ENCODE measurements around the gene RPS16. TPM values are rescaled to one million over a fixed set of nuclear protein-coding genes. Genes with fewer than 3 reads are reported as not detected.
A peak's percentile ranks its signal among the peaks of the same experiment; 100 is the strongest.

Gene RPS16
- total RNA-seq, 1 donor from 2014 or later, result 2,151 TPM

DNA sequence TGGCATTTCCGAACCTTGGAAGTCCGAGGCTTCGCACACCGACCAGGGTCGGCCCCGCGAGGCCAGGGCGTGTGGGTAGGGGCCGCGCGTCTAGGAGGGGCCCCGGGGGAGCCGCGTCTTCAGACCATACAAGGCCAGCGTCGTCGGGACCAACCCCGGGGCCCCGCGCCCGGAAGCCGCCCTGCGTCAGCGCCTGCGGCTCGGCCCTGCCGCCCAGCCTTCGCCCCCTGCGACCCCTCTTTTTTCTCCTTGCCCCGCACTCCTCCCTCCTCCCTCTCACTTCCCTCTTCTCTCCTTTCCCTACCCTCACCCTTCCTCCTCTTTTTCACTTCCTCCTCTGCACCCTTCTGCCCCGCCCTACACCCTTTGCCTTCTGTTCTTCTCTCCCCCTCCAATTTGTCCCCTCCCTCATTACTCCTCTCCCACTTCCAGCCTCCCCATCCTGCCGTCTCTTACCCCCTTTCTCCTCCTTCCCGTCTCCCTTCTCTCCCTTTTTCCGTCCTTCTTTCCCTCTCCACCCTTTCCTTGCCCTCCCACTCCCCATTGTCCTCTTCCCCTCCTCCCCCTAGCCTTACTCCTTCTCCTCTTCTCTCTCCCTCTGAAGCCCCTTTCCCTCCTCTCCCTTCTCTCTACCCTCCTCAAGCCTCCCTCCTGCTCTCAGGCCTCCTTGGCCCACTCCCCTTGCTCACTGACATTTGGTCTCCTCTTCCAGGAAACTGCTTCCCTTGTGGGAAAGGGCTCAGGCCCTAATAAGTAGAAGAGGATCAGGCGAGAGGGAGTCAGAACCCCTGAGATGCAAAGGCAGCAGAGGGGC, 25.5 kb downstream of the RPS16 start:
- peaks cover 22% of the 10 kb centered on the region for H3K36me3 Mint-ChIP-seq (ENCODE audit: low read depth, unreplicated experiment)
- peak overlapping the region; percentile 89 for H3K27ac Mint-ChIP-seq (ENCODE audit: unreplicated experiment)
- DNase-seq (ENCODE audit: low spot score), result peak; percentile 51
- TF ChIP-seq, protein P1, sequence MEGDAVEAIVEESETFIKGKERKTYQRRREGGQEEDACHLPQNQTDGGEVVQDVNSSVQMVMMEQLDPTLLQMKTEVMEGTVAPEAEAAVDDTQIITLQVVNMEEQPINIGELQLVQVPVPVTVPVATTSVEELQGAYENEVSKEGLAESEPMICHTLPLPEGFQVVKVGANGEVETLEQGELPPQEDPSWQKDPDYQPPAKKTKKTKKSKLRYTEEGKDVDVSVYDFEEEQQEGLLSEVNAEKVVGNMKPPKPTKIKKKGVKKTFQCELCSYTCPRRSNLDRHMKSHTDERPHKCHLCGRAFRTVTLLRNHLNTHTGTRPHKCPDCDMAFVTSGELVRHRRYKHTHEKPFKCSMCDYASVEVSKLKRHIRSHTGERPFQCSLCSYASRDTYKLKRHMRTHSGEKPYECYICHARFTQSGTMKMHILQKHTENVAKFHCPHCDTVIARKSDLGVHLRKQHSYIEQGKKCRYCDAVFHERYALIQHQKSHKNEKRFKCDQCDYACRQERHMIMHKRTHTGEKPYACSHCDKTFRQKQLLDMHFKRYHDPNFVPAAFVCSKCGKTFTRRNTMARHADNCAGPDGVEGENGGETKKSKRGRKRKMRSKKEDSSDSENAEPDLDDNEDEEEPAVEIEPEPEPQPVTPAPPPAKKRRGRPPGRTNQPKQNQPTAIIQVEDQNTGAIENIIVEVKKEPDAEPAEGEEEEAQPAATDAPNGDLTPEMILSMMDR (IDR thresholded peaks at IDR 0.05; ENCODE audit: unreplicated experiment), result no peak
- no peaks in the 10 kb centered on the region for H3K9me3 Mint-ChIP-seq (ENCODE audit: unreplicated experiment)
- peak overlapping the region; percentile 90 for H3K4me3 Mint-ChIP-seq (ENCODE audit: unreplicated experiment)
- peaks cover 37% of the 10 kb centered on the region for H3K27me3 Mint-ChIP-seq (ENCODE audit: unreplicated experiment)
- peaks cover 37% of the 10 kb centered on the region for H3K4me1 Mint-ChIP-seq (ENCODE audit: unreplicated experiment)

DNA sequence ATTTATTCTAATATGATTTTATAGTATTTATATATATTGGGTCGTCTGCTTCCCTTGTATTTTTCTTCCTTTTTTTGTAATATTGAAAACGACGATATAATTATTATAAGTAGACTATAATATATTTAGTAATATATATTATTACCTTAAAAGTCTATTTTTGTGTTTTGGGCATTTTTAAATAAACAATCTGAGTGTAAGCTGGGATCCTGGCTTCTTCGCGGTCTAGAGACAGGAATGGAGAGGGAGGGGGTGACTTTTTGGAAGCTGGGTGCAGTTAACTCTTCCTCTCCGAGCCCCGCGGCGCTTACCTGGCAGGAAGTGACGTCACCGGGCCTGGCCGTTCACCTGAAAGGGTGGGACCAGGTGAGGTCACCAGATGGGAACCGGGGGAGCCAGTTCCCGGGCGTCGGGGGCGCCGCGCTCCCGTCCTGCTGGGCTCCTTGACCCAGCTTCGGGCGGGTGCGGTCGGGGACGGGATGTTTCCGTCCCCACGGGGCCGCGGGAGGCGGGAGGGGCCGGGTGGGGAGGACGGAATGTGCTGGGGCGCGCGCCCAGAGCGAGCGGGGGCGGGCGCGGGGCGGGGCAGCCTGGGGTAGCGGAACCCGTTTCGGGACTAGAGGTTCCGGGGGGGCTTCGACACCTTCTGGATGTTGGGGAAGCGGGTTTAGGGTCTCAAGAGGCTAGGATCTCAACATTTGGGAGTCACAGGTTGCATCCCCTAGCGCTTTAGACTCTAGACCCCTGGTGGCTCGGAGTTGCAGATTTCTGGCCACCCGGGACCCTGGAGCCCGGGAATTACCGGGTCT, 26.3 kb downstream of the RPS16 start:
- Mint-ChIP-seq H3K27me3 (ENCODE audit: unreplicated experiment) (peaks cover 34% of the 10 kb centered on the region), H3K4me1 (ENCODE audit: unreplicated experiment) (peaks cover 31% of the 10 kb centered on the region), H3K27ac (ENCODE audit: unreplicated experiment) (peak overlapping the region; percentile 77), H3K36me3 (ENCODE audit: low read depth, unreplicated experiment) (peaks cover 19% of the 10 kb centered on the region), H3K4me3 (ENCODE audit: unreplicated experiment) (peak overlapping the region; percentile 86), H3K9me3 (ENCODE audit: unreplicated experiment) (no peaks in the 10 kb centered on the region)
- peak; percentile 62 for DNase-seq (ENCODE audit: low spot score)
- TF ChIP-seq, protein P1 (IDR thresholded peaks at IDR 0.05; ENCODE audit: unreplicated experiment), result no peak

DNA sequence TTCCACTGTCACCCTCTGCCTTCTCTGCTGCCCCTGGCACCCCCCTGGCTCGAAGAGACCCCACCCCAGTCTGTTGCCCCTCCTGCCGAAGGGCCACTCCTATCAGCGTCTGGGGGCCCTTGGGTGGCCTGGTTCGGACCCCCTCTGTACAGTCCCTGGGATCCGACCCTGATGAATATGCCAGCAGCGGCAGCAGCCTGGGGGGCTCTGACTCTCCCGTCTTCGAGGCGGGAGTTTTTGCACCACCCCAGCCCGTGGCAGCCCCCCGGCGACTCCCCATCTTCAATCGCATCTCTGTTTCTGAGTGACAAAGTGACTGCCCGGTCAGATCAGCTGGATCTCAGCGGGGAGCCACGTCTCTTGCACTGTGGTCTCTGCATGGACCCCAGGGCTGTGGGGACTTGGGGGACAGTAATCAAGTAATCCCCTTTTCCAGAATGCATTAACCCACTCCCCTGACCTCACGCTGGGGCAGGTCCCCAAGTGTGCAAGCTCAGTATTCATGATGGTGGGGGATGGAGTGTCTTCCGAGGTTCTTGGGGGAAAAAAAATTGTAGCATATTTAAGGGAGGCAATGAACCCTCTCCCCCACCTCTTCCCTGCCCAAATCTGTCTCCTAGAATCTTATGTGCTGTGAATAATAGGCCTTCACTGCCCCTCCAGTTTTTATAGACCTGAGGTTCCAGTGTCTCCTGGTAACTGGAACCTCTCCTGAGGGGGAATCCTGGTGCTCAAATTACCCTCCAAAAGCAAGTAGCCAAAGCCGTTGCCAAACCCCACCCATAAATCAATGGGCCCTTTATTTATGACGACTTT, 27.1 kb downstream of the RPS16 start:
- Mint-ChIP-seq H3K4me1 (ENCODE audit: unreplicated experiment) (peaks cover 26% of the 10 kb centered on the region), H3K27ac (ENCODE audit: unreplicated experiment) (peak overlapping the region; percentile 48)
- DNase-seq (ENCODE audit: low spot score), result no peak

DNA sequence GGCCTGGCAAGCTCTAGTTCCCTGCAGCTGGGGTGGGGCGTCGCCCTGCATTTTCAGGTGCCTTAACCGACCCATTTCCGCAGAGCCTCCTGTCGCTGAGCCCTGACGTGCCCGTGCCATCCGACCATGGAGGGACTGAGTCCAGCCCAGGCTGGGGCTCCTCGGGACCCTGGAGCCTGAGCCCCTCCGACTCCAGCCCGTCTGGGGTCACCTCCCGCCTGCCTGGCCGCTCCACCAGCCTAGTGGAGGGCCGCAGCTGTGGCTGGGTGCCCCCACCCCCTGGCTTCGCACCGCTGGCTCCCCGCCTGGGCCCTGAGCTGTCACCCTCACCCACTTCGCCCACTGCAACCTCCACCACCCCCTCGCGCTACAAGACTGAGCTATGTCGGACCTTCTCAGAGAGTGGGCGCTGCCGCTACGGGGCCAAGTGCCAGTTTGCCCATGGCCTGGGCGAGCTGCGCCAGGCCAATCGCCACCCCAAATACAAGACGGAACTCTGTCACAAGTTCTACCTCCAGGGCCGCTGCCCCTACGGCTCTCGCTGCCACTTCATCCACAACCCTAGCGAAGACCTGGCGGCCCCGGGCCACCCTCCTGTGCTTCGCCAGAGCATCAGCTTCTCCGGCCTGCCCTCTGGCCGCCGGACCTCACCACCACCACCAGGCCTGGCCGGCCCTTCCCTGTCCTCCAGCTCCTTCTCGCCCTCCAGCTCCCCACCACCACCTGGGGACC, 27.9 kb downstream of the RPS16 start:
- Mint-ChIP-seq H3K27me3 (ENCODE audit: unreplicated experiment) (peaks cover 32% of the 10 kb centered on the region), H3K4me1 (ENCODE audit: unreplicated experiment) (peaks cover 26% of the 10 kb centered on the region)

More for the DNA sequence above, 27.1 kb downstream of the RPS16 start:
- Mint-ChIP-seq H3K4me3 (ENCODE audit: unreplicated experiment) (peak overlapping the region; percentile 84), H3K36me3 (ENCODE audit: low read depth, unreplicated experiment) (peaks cover 15% of the 10 kb centered on the region), H3K9me3 (ENCODE audit: unreplicated experiment) (no peaks in the 10 kb centered on the region), H3K27me3 (ENCODE audit: unreplicated experiment) (peaks cover 32% of the 10 kb centered on the region)
- TF ChIP-seq, protein P1 (IDR thresholded peaks at IDR 0.05; ENCODE audit: unreplicated experiment), result no peak

More for the DNA sequence above, 27.9 kb downstream of the RPS16 start:
- TF ChIP-seq, protein P1 (IDR thresholded peaks at IDR 0.05; ENCODE audit: unreplicated experiment), result no peak
- DNase-seq (ENCODE audit: low spot score), result no peak
- H3K9me3 Mint-ChIP-seq (ENCODE audit: unreplicated experiment), result no peaks in the 10 kb centered on the region
- H3K4me3 Mint-ChIP-seq (ENCODE audit: unreplicated experiment), result peak overlapping the region; percentile 92
- H3K36me3 Mint-ChIP-seq (ENCODE audit: low read depth, unreplicated experiment), result peaks cover 15% of the 10 kb centered on the region
- no peak overlapping the region for H3K27ac Mint-ChIP-seq (ENCODE audit: unreplicated experiment)
